ENCODE measurements around the gene PLA2G5.

Gene PLA2G5

DNA sequence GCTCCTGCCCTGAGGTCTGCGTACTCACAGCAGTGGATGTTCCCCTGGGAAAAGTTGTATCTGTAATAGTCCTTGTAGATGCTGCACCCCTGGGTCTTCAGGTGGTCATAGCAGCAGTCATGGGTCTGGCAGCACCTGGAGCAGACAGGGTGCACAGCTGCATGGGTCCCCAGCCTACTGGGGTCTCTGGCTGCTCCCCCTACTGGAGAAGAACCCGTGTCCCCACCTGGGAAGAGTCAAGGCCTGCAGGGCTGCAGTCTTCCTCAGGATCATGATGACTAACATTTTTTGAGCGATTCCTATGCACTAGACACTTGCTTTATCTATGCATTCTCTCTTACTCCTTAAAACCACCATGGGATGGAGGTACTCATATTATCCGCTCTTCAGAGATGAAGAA is 45.5 kb downstream of the PLA2G5 start:
- H3K79me2 ChIP-seq (ENCODE audit: control insufficient read depth, insufficient read depth, low read length, poor library complexity), result no peaks in the 10 kb centered on the region
- H3K4me3 ChIP-seq (ENCODE audit: low read depth, low read length), result no peak overlapping the region
- no peak overlapping the region for H4K12ac ChIP-seq (ENCODE audit: low read depth, low read length)
- H3K4me1 ChIP-seq (ENCODE audit: control insufficient read depth in 1 of 2, insufficient read depth in 2 of 2, low read length in 2 of 2), result peaks cover 0 to 4% of the 10 kb centered on the region in 2 experiments
- DNase-seq, result no peak
- peaks cover 2% of the 10 kb centered on the region for H3K79me1 ChIP-seq (ENCODE audit: low read length)
- H3K23ac ChIP-seq (ENCODE audit: low read length), result no peak overlapping the region
- H3K27me3 ChIP-seq (ENCODE audit: insufficient read depth, low read length), result no peaks in the 10 kb centered on the region
- no peak overlapping the region for H2BK120ac ChIP-seq (ENCODE audit: insufficient read depth, low read length, poor library complexity)
- no peak overlapping the region for H3K4ac ChIP-seq (ENCODE audit: low read depth, low read length)
- H3K14ac ChIP-seq (ENCODE audit: low read length), result no peak overlapping the region
- no peak overlapping the region for H2AFZ ChIP-seq (ENCODE audit: insufficient read depth, low read length, poor library complexity)
- H3K9ac ChIP-seq (ENCODE audit: low read length), result no peak overlapping the region
- no peak overlapping the region for H2BK12ac ChIP-seq (ENCODE audit: low read length)
- H2AK5ac ChIP-seq (ENCODE audit: low read length), result no peak overlapping the region
- no peak overlapping the region for H3K4me2 ChIP-seq (ENCODE audit: low read length)
- H3K18ac ChIP-seq (ENCODE audit: low read length), result no peak overlapping the region
- H2BK5ac ChIP-seq (ENCODE audit: low read depth, low read length, poor library complexity), result no peak overlapping the region
- H3K36me3 ChIP-seq (ENCODE audit: control insufficient read depth in 1 of 2, insufficient read depth in 2 of 2, low read length in 2 of 2), result no peaks in the 10 kb centered on the region
- no CpG with 5 or more reads among the region's 4 CpGs for WGBS (ENCODE audit: extremely low coverage, insufficient coverage, insufficient read length)
- no peak overlapping the region for H3K27ac ChIP-seq (ENCODE audit: low read depth, low read length)
- H3K9me3 ChIP-seq (ENCODE audit: insufficient read depth, low read depth, low read length), result no peaks in the 10 kb centered on the region
- no peak overlapping the region for H4K8ac ChIP-seq (ENCODE audit: low read depth, low read length)
- no peak overlapping the region for H4K91ac ChIP-seq (ENCODE audit: low read depth, low read length)

DNA sequence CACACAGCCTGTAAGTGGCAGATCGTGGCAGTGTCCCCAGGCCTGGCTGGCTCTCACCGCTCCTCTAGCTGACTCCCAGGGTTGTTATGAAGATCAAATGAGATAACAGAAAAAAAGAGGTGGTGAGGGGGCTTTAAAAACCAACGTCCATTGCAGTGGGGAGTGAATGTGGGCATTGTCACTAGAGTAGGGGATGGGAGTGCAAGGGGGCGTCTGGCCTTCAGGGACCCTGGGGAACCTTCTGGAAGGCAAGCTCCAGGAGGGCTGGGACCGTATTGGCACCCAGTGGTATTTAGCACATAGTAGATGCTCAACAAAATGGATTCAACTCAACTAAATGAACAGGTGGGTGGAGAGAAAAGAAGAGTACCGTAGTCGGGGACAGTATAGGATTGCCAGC is 45.9 kb downstream of the PLA2G5 start:
- Histone ChIP-seq H2BK120ac (ENCODE audit: insufficient read depth, low read length, poor library complexity) (no peak overlapping the region), H3K14ac (ENCODE audit: low read length) (no peak overlapping the region), H2BK12ac (ENCODE audit: low read length) (no peak overlapping the region), H3K27ac (ENCODE audit: low read depth, low read length) (no peak overlapping the region), H3K23ac (ENCODE audit: low read length) (no peak overlapping the region), H3K36me3 (ENCODE audit: control insufficient read depth in 1 of 2, insufficient read depth in 2 of 2, low read length in 2 of 2) (no peaks in the 10 kb centered on the region), H3K4me1 (ENCODE audit: control insufficient read depth in 1 of 2, insufficient read depth in 2 of 2, low read length in 2 of 2) (peaks cover 0 to 2% of the 10 kb centered on the region in 2 experiments), H4K8ac (ENCODE audit: low read depth, low read length) (no peak overlapping the region), H3K9ac (ENCODE audit: low read length) (no peak overlapping the region), H3K79me1 (ENCODE audit: low read length) (no peaks in the 10 kb centered on the region), H3K18ac (ENCODE audit: low read length) (no peak overlapping the region), H3K4ac (ENCODE audit: low read depth, low read length) (no peak overlapping the region), H4K12ac (ENCODE audit: low read depth, low read length) (no peak overlapping the region), H2AFZ (ENCODE audit: insufficient read depth, low read length, poor library complexity) (no peak overlapping the region), H3K4me3 (ENCODE audit: low read depth, low read length) (no peak overlapping the region), H3K9me3 (ENCODE audit: insufficient read depth, low read depth, low read length) (no peaks in the 10 kb centered on the region), H4K91ac (ENCODE audit: low read depth, low read length) (no peak overlapping the region), H3K79me2 (ENCODE audit: control insufficient read depth, insufficient read depth, low read length, poor library complexity) (no peaks in the 10 kb centered on the region), H2AK5ac (ENCODE audit: low read length) (no peak overlapping the region), H3K27me3 (ENCODE audit: insufficient read depth, low read length) (no peaks in the 10 kb centered on the region), H2BK5ac (ENCODE audit: low read depth, low read length, poor library complexity) (no peak overlapping the region), H3K4me2 (ENCODE audit: low read length) (no peak overlapping the region)
- no peak for DNase-seq
- WGBS (ENCODE audit: extremely low coverage, insufficient coverage, insufficient read length), result no CpG with 5 or more reads among the region's 7 CpGs

DNA sequence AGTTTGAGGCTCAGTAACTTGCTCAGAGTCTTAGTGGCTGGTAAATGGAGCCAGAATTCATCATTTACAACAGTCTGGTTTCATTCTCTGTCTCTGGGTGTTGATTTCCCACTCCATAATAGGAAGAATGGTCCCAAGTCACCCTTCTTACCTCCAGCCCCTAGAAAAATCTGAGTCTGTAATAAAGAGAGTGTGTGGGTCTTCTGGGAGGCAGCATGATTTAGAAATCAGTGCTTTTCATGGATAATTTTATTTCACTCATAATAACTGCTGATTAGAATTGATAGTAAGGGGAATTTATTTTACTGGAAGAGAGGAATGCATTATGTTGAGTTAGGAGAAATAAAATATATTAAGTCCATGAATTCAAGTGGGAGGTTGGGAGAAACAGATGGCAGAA is 47.2 kb downstream of the PLA2G5 start:
- H4K8ac ChIP-seq (ENCODE audit: low read depth, low read length), result no peak overlapping the region
- no peak overlapping the region for H3K18ac ChIP-seq (ENCODE audit: low read length)
- no peaks in the 10 kb centered on the region for H3K27me3 ChIP-seq (ENCODE audit: insufficient read depth, low read length)

DNA sequence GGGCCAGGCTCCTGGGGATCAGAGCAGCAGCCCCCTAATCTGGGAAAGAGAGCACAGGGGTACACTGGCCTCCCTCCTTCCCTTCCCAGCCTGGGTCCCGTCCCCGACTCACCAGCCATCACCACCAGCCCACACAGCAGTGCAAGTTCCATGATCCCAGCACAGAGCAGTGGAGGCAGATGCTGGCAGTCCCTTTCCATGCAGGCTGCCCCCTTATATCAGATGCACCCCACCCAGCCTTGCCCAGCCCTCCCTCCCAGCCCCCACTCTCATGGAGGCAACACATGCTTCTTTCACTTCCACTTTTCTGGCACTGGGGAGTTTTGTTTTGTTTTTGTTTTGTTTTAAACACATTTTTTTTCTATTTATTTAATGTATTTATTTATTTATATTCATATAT is 49.4 kb downstream of the PLA2G5 start, which contains the start of gene PLA2G2D:
TSS of gene PLA2G2D (minus strand) at position 190 of the 400 bp plus-strand sequence. CDS start at position 152, 38 bp downstream.
- WGBS (ENCODE audit: extremely low coverage, insufficient coverage, insufficient read length), result no CpG with 5 or more reads among the region's 2 CpGs
- no peak within 1 kb of the TSS for H2AFZ ChIP-seq (ENCODE audit: insufficient read depth, low read length, poor library complexity)
- DNase-seq, result no peak

More for the DNA sequence above, 47.2 kb downstream of the PLA2G5 start:
- H3K79me2 ChIP-seq (ENCODE audit: control insufficient read depth, insufficient read depth, low read length, poor library complexity), result no peaks in the 10 kb centered on the region
- no peaks in the 10 kb centered on the region for H3K79me1 ChIP-seq (ENCODE audit: low read length)
- no peak overlapping the region for H3K4ac ChIP-seq (ENCODE audit: low read depth, low read length)
- H3K4me1 ChIP-seq (ENCODE audit: control insufficient read depth in 1 of 2, insufficient read depth in 2 of 2, low read length in 2 of 2), result peaks cover 0 to under 1% of the 10 kb centered on the region in 2 experiments
- H2BK120ac ChIP-seq (ENCODE audit: insufficient read depth, low read length, poor library complexity), result no peak overlapping the region
- no peak overlapping the region for H4K91ac ChIP-seq (ENCODE audit: low read depth, low read length)
- H2AK5ac ChIP-seq (ENCODE audit: low read length), result no peak overlapping the region
- no peak overlapping the region for H3K14ac ChIP-seq (ENCODE audit: low read length)
- H4K12ac ChIP-seq (ENCODE audit: low read depth, low read length), result no peak overlapping the region
- no peak overlapping the region for H2BK12ac ChIP-seq (ENCODE audit: low read length)
- no peak overlapping the region for H2AFZ ChIP-seq (ENCODE audit: insufficient read depth, low read length, poor library complexity)
- no peak for DNase-seq
- no peak overlapping the region for H3K27ac ChIP-seq (ENCODE audit: low read depth, low read length)
- no peak overlapping the region for H2BK5ac ChIP-seq (ENCODE audit: low read depth, low read length, poor library complexity)
- H3K9me3 ChIP-seq (ENCODE audit: insufficient read depth, low read depth, low read length), result no peaks in the 10 kb centered on the region
- no peaks in the 10 kb centered on the region for H3K36me3 ChIP-seq (ENCODE audit: control insufficient read depth in 1 of 2, insufficient read depth in 2 of 2, low read length in 2 of 2)
- H3K9ac ChIP-seq (ENCODE audit: low read length), result no peak overlapping the region
- no peak overlapping the region for H3K4me2 ChIP-seq (ENCODE audit: low read length)
- H3K4me3 ChIP-seq (ENCODE audit: low read depth, low read length), result no peak overlapping the region
- no peak overlapping the region for H3K23ac ChIP-seq (ENCODE audit: low read length)

More for the DNA sequence above, 49.4 kb downstream of the PLA2G5 start, which contains the start of gene PLA2G2D:
- Histone ChIP-seq H2BK120ac (ENCODE audit: insufficient read depth, low read length, poor library complexity) (no peak within 1 kb of the TSS), H2BK12ac (ENCODE audit: low read length) (no peak within 1 kb of the TSS), H3K36me3 (ENCODE audit: control insufficient read depth in 1 of 2, insufficient read depth in 2 of 2, low read length in 2 of 2) (no peaks in the 10 kb centered on the region), H3K4ac (ENCODE audit: low read depth, low read length) (no peak within 1 kb of the TSS), H4K91ac (ENCODE audit: low read depth, low read length) (no peak within 1 kb of the TSS), H3K79me1 (ENCODE audit: low read length) (no peaks in the 10 kb centered on the region), H3K4me3 (ENCODE audit: low read depth, low read length) (peak within 1 kb of the TSS; percentile 2), H3K27ac (ENCODE audit: low read depth, low read length) (no peak within 1 kb of the TSS), H2BK5ac (ENCODE audit: low read depth, low read length, poor library complexity) (no peak within 1 kb of the TSS), H3K27me3 (ENCODE audit: insufficient read depth, low read length) (no peaks in the 10 kb centered on the region), H3K9ac (ENCODE audit: low read length) (no peak within 1 kb of the TSS), H3K4me1 (ENCODE audit: control insufficient read depth in 1 of 2, insufficient read depth in 2 of 2, low read length in 2 of 2) (no peaks in the 10 kb centered on the region), H3K14ac (ENCODE audit: low read length) (no peak within 1 kb of the TSS), H3K4me2 (ENCODE audit: low read length) (no peak within 1 kb of the TSS), H4K8ac (ENCODE audit: low read depth, low read length) (no peak within 1 kb of the TSS), H3K18ac (ENCODE audit: low read length) (no peak within 1 kb of the TSS), H2AK5ac (ENCODE audit: low read length) (no peak within 1 kb of the TSS), H3K23ac (ENCODE audit: low read length) (no peak within 1 kb of the TSS), H4K12ac (ENCODE audit: low read depth, low read length) (no peak within 1 kb of the TSS), H3K9me3 (ENCODE audit: insufficient read depth, low read depth, low read length) (no peaks in the 10 kb centered on the region), H3K79me2 (ENCODE audit: control insufficient read depth, insufficient read depth, low read length, poor library complexity) (no peaks in the 10 kb centered on the region)

Data from trophoblast cell (in vitro differentiated cells and primary cell).